ENCODE measurements around the gene LRRC8D.

The LRRC8D gene

GRCh38 chr1:89834083-89834704 is 13.4 kb downstream of the LRRC8D start:
- no peak for DNase-seq

- no peak for DNase-seq
Measured at GRCh38 chr1:89836252-89837035, 15.6 kb downstream of the LRRC8D start.

GRCh38 chr1:89837036-89837481 is 16.2 kb downstream of the LRRC8D start:
- DNase-seq: no peak

- DNase-seq: no peak
Measured at GRCh38 chr1:89837510-89837909, 16.7 kb downstream of the LRRC8D start.

- no peak for DNase-seq
Measured at GRCh38 chr1:89839516-89839915, 18.7 kb downstream of the LRRC8D start.

GRCh38 chr1:89841507-89841906 is 20.7 kb downstream of the LRRC8D start:
- DNase-seq: no peak

GRCh38 chr1:89842567-89843272 is 21.9 kb downstream of the LRRC8D start:
- no peak for DNase-seq

- peak; percentile 36 to 52 for DNase-seq
Measured at GRCh38 chr1:89843273-89844130, 22.7 kb downstream of the LRRC8D start.

GRCh38 chr1:89844241-89844807 is 23.5 kb downstream of the LRRC8D start:
- no peak for DNase-seq

GRCh38 chr1:89844860-89845259 is 24.0 kb downstream of the LRRC8D start:
- DNase-seq: no peak

GRCh38 chr1:89847191-89847729 is 26.4 kb downstream of the LRRC8D start:
- peak in 1 of 2 donors; percentile 31 for DNase-seq

- DNase-seq: no peak
Measured at GRCh38 chr1:89850844-89851415, 30.1 kb downstream of the LRRC8D start.

GRCh38 chr1:89854140-89854539 is 33.3 kb downstream of the LRRC8D start:
- DNase-seq: no peak

GRCh38 chr1:89855413-89856123 is 34.7 kb downstream of the LRRC8D start:
- DNase-seq: no peak

- no peak for DNase-seq
Measured at GRCh38 chr1:89863165-89863830, 42.5 kb downstream of the LRRC8D start.

GRCh38 chr1:89865498-89866382 is 44.9 kb downstream of the LRRC8D start:
- no peak for DNase-seq

GRCh38 chr1:89866568-89866967 is 45.7 kb downstream of the LRRC8D start:
- no peak for DNase-seq

GRCh38 chr1:89870998-89871397 is 50.2 kb downstream of the LRRC8D start:
- DNase-seq: no peak

- no peak for DNase-seq
Measured at GRCh38 chr1:89871768-89872473, 51.1 kb downstream of the LRRC8D start.
